ENCODE data around the gene EMP3.

Gene EMP3

DNA sequence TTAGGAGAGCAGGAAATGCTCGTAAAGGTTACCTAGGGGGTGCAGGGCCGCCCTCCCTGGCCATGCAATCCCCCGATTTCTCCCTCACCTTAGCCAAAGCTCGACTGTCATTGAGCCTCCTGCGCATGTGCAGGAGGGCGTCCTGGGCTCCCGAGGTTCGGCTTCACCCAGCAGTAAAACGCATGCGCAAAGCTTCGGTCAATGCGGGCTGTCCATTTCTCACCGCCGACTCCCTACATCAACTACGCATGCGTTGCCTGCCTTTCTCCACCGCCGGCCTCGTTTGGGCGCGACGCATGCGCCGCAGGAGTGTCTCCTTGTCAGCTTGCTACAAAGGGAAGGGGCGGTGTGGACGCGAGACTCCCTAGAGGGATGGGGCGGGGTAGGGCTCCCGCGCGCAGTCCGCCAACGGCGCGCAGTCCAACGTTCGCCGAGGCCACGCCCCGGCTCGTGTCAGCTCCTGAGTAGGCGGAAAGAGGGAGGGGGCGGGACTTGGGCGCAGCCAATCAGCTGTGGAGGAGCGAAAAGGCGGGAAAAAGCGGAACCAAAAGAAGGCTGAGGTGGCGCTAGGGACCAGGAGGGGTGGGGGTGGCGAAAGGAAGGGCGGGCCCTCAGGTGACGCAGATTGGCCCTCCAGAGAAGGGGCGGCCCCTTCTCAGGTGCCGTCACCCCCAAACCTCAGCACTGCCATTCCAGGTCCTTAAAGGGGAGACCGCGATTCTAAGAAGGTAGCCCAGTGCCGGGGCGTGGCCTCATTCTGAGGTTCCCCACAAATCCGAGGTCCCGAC lies 38.7 kb downstream of the EMP3 start, which contains the start of the genes SYNGR4 and TMEM143:
SYNGR4 (plus strand) TSS at position 558 of the 788 bp plus-strand sequence. CDS start 1,476 bp downstream, outside the sequence.
TMEM143 (minus strand) TSS at position 131 of the 788 bp plus-strand sequence; CDS start at position 111, 20 bp downstream.
- in situ Hi-C loops (cut with HindIII; ENCODE audit: low sequenced_read_pairs) = no loop called here
- TF ChIP-seq, protein P1, sequence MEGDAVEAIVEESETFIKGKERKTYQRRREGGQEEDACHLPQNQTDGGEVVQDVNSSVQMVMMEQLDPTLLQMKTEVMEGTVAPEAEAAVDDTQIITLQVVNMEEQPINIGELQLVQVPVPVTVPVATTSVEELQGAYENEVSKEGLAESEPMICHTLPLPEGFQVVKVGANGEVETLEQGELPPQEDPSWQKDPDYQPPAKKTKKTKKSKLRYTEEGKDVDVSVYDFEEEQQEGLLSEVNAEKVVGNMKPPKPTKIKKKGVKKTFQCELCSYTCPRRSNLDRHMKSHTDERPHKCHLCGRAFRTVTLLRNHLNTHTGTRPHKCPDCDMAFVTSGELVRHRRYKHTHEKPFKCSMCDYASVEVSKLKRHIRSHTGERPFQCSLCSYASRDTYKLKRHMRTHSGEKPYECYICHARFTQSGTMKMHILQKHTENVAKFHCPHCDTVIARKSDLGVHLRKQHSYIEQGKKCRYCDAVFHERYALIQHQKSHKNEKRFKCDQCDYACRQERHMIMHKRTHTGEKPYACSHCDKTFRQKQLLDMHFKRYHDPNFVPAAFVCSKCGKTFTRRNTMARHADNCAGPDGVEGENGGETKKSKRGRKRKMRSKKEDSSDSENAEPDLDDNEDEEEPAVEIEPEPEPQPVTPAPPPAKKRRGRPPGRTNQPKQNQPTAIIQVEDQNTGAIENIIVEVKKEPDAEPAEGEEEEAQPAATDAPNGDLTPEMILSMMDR (IDR thresholded peaks at IDR 0.05; ENCODE audit: low read depth, low read length) = no peak
- peak within 1 kb of the TSS; percentile 65 for H3K4me3 ChIP-seq (ENCODE audit: low read depth, low read length)
- peak; percentile 100 for DNase-seq (ENCODE audit: low read depth, low spot score)

DNA sequence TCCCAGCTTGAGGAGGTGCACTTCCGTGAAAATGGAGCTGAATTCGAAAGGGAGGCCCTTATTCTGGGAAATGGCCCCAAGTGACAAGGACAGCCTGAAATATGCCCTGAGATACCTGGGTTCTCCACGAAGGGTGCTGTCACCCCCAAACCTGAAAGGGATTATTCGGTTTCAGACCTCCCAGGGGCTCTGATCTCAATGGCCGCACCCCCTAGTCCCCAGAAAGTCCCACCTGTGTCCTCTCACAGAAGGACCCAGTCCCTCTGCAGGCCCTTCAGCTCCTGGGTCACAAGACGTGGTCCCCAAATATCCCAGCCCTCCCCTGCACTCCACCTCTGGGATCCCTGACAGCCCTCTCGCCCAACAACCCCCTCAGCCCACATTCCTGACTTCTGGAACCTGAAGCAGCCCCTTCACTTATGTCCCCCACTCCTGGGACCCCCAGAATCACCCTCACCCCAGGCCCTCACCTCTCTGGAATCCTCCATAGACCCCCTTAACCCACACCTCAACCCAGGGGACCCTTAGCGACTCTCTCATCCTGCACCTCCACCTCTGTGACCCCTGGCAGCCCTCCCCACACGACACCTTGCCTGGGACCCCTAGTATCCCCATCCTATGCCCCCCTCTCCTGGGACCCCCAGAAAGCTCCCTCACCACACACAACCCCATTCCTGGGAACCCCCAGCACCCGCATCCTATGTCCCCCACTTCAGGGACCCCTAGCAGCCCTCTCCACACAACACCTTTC lies 39.4 kb downstream of the EMP3 start:
- TF ChIP-seq, protein P1 (IDR thresholded peaks at IDR 0.05; ENCODE audit: low read depth, low read length) = no peak
- in situ Hi-C loops (cut with HindIII; ENCODE audit: low sequenced_read_pairs) = no loop called here
- no peak overlapping the region for H3K4me3 ChIP-seq (ENCODE audit: low read depth, low read length)
- no peak for DNase-seq (ENCODE audit: low read depth, low spot score)

DNA sequence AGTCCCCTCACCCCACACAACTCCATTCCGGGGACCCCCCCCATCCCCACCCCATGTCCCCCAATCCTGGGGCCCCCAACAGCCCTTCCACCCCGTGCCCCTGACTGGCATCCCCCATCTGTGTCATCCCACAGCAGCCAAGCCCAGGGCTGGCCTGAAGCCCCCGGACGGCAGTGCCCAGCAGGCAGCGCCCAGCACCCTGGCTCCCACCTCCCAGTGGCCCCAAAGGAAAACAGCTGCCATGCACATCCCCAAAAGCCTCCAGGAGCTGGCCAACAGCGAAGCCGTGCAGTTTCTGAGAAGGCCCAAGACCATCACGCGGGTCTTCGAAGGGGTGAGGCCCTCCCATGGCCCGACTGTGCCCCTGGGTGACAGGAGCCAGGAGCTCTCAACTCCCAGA lies 40.2 kb downstream of the EMP3 start:
- H3K4me3 ChIP-seq (ENCODE audit: low read depth, low read length) = no peak overlapping the region
- no peak for DNase-seq (ENCODE audit: low read depth, low spot score)
- in situ Hi-C loops (cut with HindIII; ENCODE audit: low sequenced_read_pairs) = no loop called here
- TF ChIP-seq, protein P1 (IDR thresholded peaks at IDR 0.05; ENCODE audit: low read depth, low read length) = no peak

DNA sequence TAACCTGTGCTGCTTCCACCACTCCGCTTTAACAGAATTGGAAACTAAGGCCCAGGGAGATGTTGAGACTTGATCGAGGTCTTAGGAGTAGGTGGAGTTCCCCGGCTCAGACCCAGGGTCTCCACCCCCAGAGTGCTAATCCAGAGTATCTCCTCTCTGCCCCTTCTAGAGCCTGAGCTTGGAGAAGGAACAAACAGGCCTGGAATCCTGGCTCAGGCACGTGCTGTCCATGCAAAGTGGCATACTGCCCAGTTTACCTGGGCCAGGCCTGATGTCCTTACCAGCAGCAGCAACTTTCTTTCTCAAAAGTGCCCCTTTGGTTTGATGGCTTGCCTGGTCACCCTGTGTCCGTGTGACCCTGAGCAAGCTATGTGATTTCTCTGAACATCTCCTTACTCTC lies 42.5 kb downstream of the EMP3 start:
- TF ChIP-seq, protein P1 (IDR thresholded peaks at IDR 0.05; ENCODE audit: low read depth, low read length) = no peak
- H3K4me3 ChIP-seq (ENCODE audit: low read depth, low read length) = no peak overlapping the region
- in situ Hi-C loops (cut with HindIII; ENCODE audit: low sequenced_read_pairs) = no loop called here
- DNase-seq (ENCODE audit: low read depth, low spot score) = no peak

DNA sequence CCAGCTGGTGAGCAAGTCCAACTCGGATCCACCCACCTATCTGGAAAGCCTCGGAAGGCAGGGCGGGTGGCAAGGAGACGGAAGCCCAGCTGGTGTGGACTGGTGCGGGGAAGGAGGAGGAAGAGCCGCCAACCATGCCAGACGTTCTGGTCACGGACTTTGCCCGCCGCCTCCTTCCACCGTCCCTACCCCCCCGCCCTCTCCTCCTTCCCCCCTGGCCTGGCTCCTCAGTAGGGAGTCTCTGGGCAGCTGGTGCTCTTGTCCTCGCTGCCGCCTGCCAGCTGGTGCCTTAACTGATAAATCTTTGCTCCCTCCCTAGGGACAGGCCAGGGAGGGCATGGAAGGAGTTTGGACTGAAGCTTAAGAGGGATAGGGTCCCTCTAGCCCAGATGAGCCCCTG lies 43.6 kb downstream of the EMP3 start:
- DNase-seq (ENCODE audit: low read depth, low spot score) = no peak
- in situ Hi-C loops (cut with HindIII; ENCODE audit: low sequenced_read_pairs) = no loop called here
- TF ChIP-seq, protein P1 (IDR thresholded peaks at IDR 0.05; ENCODE audit: low read depth, low read length) = no peak

DNA sequence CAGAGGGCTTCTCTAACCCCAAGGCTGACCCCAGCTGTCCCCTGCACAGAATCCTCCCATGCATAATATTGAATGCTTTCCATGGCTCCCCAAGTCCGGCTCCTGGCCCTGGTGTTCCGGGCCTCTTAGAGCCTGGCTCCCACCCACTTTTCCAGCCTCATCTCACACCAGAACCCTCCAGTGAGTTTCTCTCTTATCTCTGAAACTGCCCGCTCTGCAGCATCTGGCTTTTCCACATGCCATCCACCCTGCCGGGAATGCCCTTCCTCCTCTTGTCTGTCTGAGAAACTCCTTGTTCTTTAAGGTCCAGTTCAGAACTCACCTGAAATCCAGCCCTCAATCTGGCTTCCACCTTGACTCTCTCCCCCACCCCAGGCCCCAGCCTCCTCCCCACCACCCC lies 45.6 kb downstream of the EMP3 start:
- no peak overlapping the region for H3K4me3 ChIP-seq (ENCODE audit: low read depth, low read length)
- in situ Hi-C loops (cut with HindIII; ENCODE audit: low sequenced_read_pairs) = no loop called here
- DNase-seq (ENCODE audit: low read depth, low spot score) = no peak
- TF ChIP-seq, protein P1 (IDR thresholded peaks at IDR 0.05; ENCODE audit: low read depth, low read length) = no peak

More for the DNA sequence above, 43.6 kb downstream of the EMP3 start:
- no peak overlapping the region for H3K4me3 ChIP-seq (ENCODE audit: low read depth, low read length)
